NCI-H524 treated with DMSO at 0.1 percent for 48 hours (cell line): ENCODE results near the gene NQO2.
"Not testable (repeated sequence)": the region's sequence is repeated elsewhere in the genome, so short reads cannot be mapped to it uniquely, and the experiment has no call there.

Experiments
- DNase-seq: peaks from one replicate; lab custom pipeline; 2025; lab: John Stamatoyannopoulos, UW

Gene NQO2

GRCh38 chr6:2970034-2970685 lies 29.5 kb upstream of the NQO2 start:
- no peak for DNase-seq

GRCh38 chr6:2970753-2971419 lies 28.8 kb upstream of the NQO2 start:
- no peak for DNase-seq

- DNase-seq: peak; percentile 4
Measured at GRCh38 chr6:2971420-2972218, 28.1 kb upstream of the NQO2 start, which contains the start of gene SERPINB6. SERPINB6 (minus strand) TSS chr6:2971567; CDS start chr6:2959332, 12,235 bp downstream.

- not testable (repeated sequence) for DNase-seq
Measured at GRCh38 chr6:2972219-2972487, 27.5 kb upstream of the NQO2 start.

GRCh38 chr6:2972685-2973084 lies 27.0 kb upstream of the NQO2 start:
- not testable (repeated sequence) for DNase-seq

GRCh38 chr6:2973180-2973579 lies 26.5 kb upstream of the NQO2 start:
- DNase-seq: not testable (repeated sequence)

GRCh38 chr6:2973676-2974075 lies 26.0 kb upstream of the NQO2 start:
- no peak for DNase-seq

- DNase-seq: no peak
Measured at GRCh38 chr6:2976060-2976459, 23.6 kb upstream of the NQO2 start.

- no peak for DNase-seq
Measured at GRCh38 chr6:2976571-2977085, 23.1 kb upstream of the NQO2 start.

GRCh38 chr6:2977290-2977689 lies 22.4 kb upstream of the NQO2 start:
- DNase-seq: no peak

GRCh38 chr6:2977799-2978590 lies 21.7 kb upstream of the NQO2 start:
- DNase-seq: no peak

GRCh38 chr6:2978923-2979322 lies 20.8 kb upstream of the NQO2 start:
- DNase-seq: no peak

GRCh38 chr6:2979819-2980464 lies 19.8 kb upstream of the NQO2 start:
- DNase-seq: no peak

- no peak for DNase-seq
Measured at GRCh38 chr6:2980465-2980855, 19.2 kb upstream of the NQO2 start.

- DNase-seq: no peak
Measured at GRCh38 chr6:2982426-2983117, 17.1 kb upstream of the NQO2 start.

- DNase-seq: no peak
Measured at GRCh38 chr6:2984738-2985406, 14.8 kb upstream of the NQO2 start.

GRCh38 chr6:2986722-2987221 lies 12.9 kb upstream of the NQO2 start:
- DNase-seq: no peak

- no peak for DNase-seq
Measured at GRCh38 chr6:2988094-2988425, 11.6 kb upstream of the NQO2 start.

GRCh38 chr6:2988426-2989331 lies 11.0 kb upstream of the NQO2 start:
- DNase-seq: peak; percentile 32
